ENCODE data around the gene KCNIP4. TPM values are rescaled to one million over a fixed set of nuclear protein-coding genes. Genes with fewer than 3 reads are reported as not detected.

The KCNIP4 gene
- polyA plus RNA-seq, 1 donor (not counting 4 experiments of a cell fraction or from before 2014, with no cell fraction given) = 0.07 TPM

GRCh38 chr4:21535898-21536297, 412.7 kb downstream of the KCNIP4 start:
- Histone ChIP-seq H3K36me3 (ENCODE audit: control insufficient read depth in 2 of 2, extremely low read depth in 1 of 2, insufficient read depth in 2 of 2, low read length in 2 of 2) (no peaks in the 10 kb centered on the region), H3K79me2 (ENCODE audit: control insufficient read depth, insufficient read depth, low read length) (no peaks in the 10 kb centered on the region), H3K9ac (ENCODE audit: control insufficient read depth, extremely low read depth, insufficient read depth, low read length) (no peak overlapping the region), H3K9me3 (ENCODE audit: control insufficient read depth, low read depth, low read length) (no peaks in the 10 kb centered on the region), H3K4me1 (ENCODE audit: control insufficient read depth, extremely low read depth, insufficient read depth, low read length) (no peaks in the 10 kb centered on the region), H4K20me1 (ENCODE audit: control insufficient read depth, extremely low read depth, insufficient read depth, low read length) (no peaks in the 10 kb centered on the region), H2AFZ (ENCODE audit: control insufficient read depth, low read length) (no peak overlapping the region), H3K27me3 (ENCODE audit: control insufficient read depth, extremely low read depth, insufficient read depth, low read length) (no peaks in the 10 kb centered on the region), H3K27ac (ENCODE audit: control insufficient read depth, insufficient read depth, low read length) (no peak overlapping the region), H3K4me3 (ENCODE audit: control insufficient read depth in 2 of 3, extremely low read depth in 1 of 3, insufficient read depth in 2 of 3, low read depth in 1 of 3, low read length in 3 of 3) (no peak overlapping the region), H3K9me1 (ENCODE audit: control insufficient read depth, extremely low read depth, insufficient read depth, low read length) (no peaks in the 10 kb centered on the region), H3K4me2 (ENCODE audit: control insufficient read depth, extremely low read depth, insufficient read depth, low read depth, low read length) (no peak overlapping the region)
- dilution Hi-C loops (cut with MboI; ENCODE audit: extremely low pct_ligation_motif_present, low sequenced_read_pairs) = no loop called here
- DNase-seq (ENCODE audit: low read depth, low spot score) (no peak), FAIRE-seq (no peak)
- TF ChIP-seq CTCF (optimal IDR thresholded peaks at IDR 0.05 in 1 of 3, IDR thresholded peaks at IDR 0.05 in 1 of 3, conservative IDR thresholded peaks at IDR 0.05 in 1 of 3; ENCODE audit: extremely low read depth in 1 of 3, insufficient read depth in 2 of 3, low read length in 3 of 3) (no peak), EZH2 (IDR thresholded peaks at IDR 0.05; ENCODE audit: low read length) (no peak)

DNA sequence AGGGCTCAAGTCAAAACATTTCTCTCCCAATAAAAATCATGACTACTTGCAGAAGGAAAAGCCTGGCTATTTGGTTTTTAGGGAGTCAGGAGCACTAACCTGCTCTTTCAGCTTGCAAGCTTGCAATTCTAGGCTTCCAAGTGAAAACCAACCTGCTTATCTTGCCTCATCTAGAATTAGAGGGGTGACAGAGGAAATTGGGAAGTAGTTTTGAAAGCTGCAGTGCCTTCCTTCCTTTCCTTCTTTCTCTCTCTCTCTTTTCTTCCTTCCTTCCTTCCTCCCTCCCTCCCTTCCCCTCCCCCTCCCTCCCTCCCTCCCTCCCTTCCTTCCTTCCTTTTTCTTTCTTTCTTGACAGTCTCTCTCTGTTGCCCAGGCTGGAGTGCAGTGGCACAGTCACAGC, 417.5 kb downstream of the KCNIP4 start:
- FAIRE-seq (no peak), DNase-seq (ENCODE audit: low read depth, low spot score) (no peak)
- H4K20me1 ChIP-seq (ENCODE audit: control insufficient read depth, extremely low read depth, insufficient read depth, low read length) = no peaks in the 10 kb centered on the region
- no peak overlapping the region for H3K4me3 ChIP-seq (ENCODE audit: control insufficient read depth in 2 of 3, extremely low read depth in 1 of 3, insufficient read depth in 2 of 3, low read depth in 1 of 3, low read length in 3 of 3)
- no peak overlapping the region for H3K9ac ChIP-seq (ENCODE audit: control insufficient read depth, extremely low read depth, insufficient read depth, low read length)
- no peak overlapping the region for H3K4me2 ChIP-seq (ENCODE audit: control insufficient read depth, extremely low read depth, insufficient read depth, low read depth, low read length)
- no peaks in the 10 kb centered on the region for H3K9me1 ChIP-seq (ENCODE audit: control insufficient read depth, extremely low read depth, insufficient read depth, low read length)
- TF ChIP-seq CTCF (optimal IDR thresholded peaks at IDR 0.05 in 1 of 3, IDR thresholded peaks at IDR 0.05 in 1 of 3, conservative IDR thresholded peaks at IDR 0.05 in 1 of 3; ENCODE audit: extremely low read depth in 1 of 3, insufficient read depth in 2 of 3, low read length in 3 of 3) = no peak
- no peak for TF ChIP-seq EZH2 (IDR thresholded peaks at IDR 0.05; ENCODE audit: low read length)
- no peaks in the 10 kb centered on the region for H3K79me2 ChIP-seq (ENCODE audit: control insufficient read depth, insufficient read depth, low read length)
- dilution Hi-C loops (cut with MboI; ENCODE audit: extremely low pct_ligation_motif_present, low sequenced_read_pairs) = no loop called here
- H3K9me3 ChIP-seq (ENCODE audit: control insufficient read depth, low read depth, low read length) = no peaks in the 10 kb centered on the region
- H3K27me3 ChIP-seq (ENCODE audit: control insufficient read depth, extremely low read depth, insufficient read depth, low read length) = no peaks in the 10 kb centered on the region
- no peaks in the 10 kb centered on the region for H3K4me1 ChIP-seq (ENCODE audit: control insufficient read depth, extremely low read depth, insufficient read depth, low read length)
- no peak overlapping the region for H3K27ac ChIP-seq (ENCODE audit: control insufficient read depth, insufficient read depth, low read length)
- H3K36me3 ChIP-seq (ENCODE audit: control insufficient read depth in 2 of 2, extremely low read depth in 1 of 2, insufficient read depth in 2 of 2, low read length in 2 of 2) = no peaks in the 10 kb centered on the region
- H2AFZ ChIP-seq (ENCODE audit: control insufficient read depth, low read length) = no peak overlapping the region

All from keratinocyte (primary cell).